GM12891 (cell line): ENCODE data around the gene CSPG4.

ENCODE experiments used
- POLR2A ChIP-seq: IDR thresholded peaks from 2 replicates; pipeline ENCODE4 v1.6.1; 2011; ENCODE audit warnings: low read depth, low read length, control low read depth
- POLR2AphosphoS5 ChIP-seq: IDR thresholded peaks from 2 replicates; pipeline ENCODE4 v1.6.1; 2011; ENCODE audit warnings: low read depth, low read length, control low read depth
- SPI1 ChIP-seq: IDR thresholded peaks from 2 replicates; pipeline ENCODE4 v1.6.1; 2011; ENCODE audit warnings: low read depth, low read length, control low read depth

- TF ChIP-seq POLR2A = no peak
- no peak for TF ChIP-seq POLR2AphosphoS5
- TF ChIP-seq SPI1 = no peak
Measured at GRCh38 chr15:75651810-75652543, 60.7 kb downstream of the CSPG4 start.
